ENCODE measurements around the gene TNRC18. TPM values are rescaled to one million over a fixed set of nuclear protein-coding genes. Genes with fewer than 3 reads are reported as not detected.
A peak's percentile ranks its signal among the peaks of the same experiment; 100 is the strongest.
"Not testable (repeated sequence)": the region's sequence is repeated elsewhere in the genome, so short reads cannot be mapped to it uniquely, and the experiment has no call there.

Gene TNRC18
- total RNA-seq, 1 donor from 2014 or later: 198 TPM

- H3K4me3 Mint-ChIP-seq (ENCODE audit: unreplicated experiment): no peak overlapping the region
- H3K36me3 Mint-ChIP-seq (ENCODE audit: unreplicated experiment): no peaks in the 10 kb centered on the region
- H3K4me1 Mint-ChIP-seq (ENCODE audit: unreplicated experiment): peaks cover 6% of the 10 kb centered on the region
- no peak overlapping the region for H3K27ac Mint-ChIP-seq (ENCODE audit: unreplicated experiment)
- H3K27me3 Mint-ChIP-seq (ENCODE audit: unreplicated experiment): peaks cover 6% of the 10 kb centered on the region
- TF ChIP-seq, protein P1, sequence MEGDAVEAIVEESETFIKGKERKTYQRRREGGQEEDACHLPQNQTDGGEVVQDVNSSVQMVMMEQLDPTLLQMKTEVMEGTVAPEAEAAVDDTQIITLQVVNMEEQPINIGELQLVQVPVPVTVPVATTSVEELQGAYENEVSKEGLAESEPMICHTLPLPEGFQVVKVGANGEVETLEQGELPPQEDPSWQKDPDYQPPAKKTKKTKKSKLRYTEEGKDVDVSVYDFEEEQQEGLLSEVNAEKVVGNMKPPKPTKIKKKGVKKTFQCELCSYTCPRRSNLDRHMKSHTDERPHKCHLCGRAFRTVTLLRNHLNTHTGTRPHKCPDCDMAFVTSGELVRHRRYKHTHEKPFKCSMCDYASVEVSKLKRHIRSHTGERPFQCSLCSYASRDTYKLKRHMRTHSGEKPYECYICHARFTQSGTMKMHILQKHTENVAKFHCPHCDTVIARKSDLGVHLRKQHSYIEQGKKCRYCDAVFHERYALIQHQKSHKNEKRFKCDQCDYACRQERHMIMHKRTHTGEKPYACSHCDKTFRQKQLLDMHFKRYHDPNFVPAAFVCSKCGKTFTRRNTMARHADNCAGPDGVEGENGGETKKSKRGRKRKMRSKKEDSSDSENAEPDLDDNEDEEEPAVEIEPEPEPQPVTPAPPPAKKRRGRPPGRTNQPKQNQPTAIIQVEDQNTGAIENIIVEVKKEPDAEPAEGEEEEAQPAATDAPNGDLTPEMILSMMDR (IDR thresholded peaks at IDR 0.05): peak; percentile 41
- peak; percentile 86 for DNase-seq (ENCODE audit: extremely low spot score, unreplicated experiment)
- H3K9me3 Mint-ChIP-seq (ENCODE audit: unreplicated experiment): no peaks in the 10 kb centered on the region
Measured at GRCh38 chr7:5284304-5285281, 139.0 kb downstream of the TNRC18 start.

GRCh38 chr7:5283421-5284303, 140.0 kb downstream of the TNRC18 start:
- Mint-ChIP-seq H3K9me3 (ENCODE audit: unreplicated experiment) (no peaks in the 10 kb centered on the region), H3K36me3 (ENCODE audit: unreplicated experiment) (no peaks in the 10 kb centered on the region), H3K27ac (ENCODE audit: unreplicated experiment) (no peak overlapping the region), H3K27me3 (ENCODE audit: unreplicated experiment) (peaks cover 7% of the 10 kb centered on the region), H3K4me3 (ENCODE audit: unreplicated experiment) (no peak overlapping the region), H3K4me1 (ENCODE audit: unreplicated experiment) (peaks cover 6% of the 10 kb centered on the region)
- DNase-seq (ENCODE audit: extremely low spot score, unreplicated experiment): no peak
- TF ChIP-seq, protein P1 (IDR thresholded peaks at IDR 0.05): no peak

DNA sequence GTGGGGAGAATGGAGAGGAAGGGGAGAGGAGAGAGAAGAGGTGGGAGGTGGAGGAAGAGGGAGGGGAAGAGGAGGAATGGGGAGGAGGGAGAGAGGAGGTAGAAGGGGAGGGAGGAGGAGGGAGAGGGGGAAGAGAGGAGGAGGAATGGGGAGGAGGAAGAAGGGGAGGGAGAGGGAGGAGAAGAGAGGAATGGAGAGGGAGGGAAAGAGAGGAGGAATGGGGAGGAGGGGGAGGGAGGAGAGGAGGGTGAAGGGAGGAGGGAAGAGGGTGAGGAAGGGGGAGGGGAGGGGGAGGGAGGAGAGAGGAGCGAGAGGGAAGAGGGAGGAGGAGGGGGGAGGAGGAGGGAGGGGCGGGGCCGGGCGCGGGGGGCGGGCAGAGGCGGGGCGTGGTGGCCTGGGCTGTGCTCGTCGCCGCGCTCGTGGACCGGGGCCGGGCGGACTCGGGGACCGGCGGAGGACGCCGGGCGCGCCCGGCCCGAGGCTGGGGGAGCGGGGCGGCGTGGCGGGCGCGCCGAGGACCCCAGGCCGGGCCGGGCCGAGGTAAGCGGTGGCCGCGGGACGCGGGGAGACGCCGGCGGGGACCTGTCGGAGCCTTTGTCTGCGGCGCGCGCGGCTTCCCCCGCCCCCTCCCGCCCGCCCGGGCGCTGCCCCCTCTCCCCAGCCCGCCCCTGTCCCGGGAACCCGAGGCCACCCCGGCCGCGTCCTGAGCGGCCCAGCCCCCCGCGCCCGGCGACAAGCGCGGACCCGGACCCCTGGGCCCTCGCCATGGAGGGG, 140.9 kb downstream of the TNRC18 start, which contains the start of gene SLC29A4:
Gene SLC29A4, plus strand, starts transcription at position 401 of the 774 bp plus-strand sequence. CDS start 4,874 bp downstream, outside the sequence.
- Mint-ChIP-seq H3K4me3 (ENCODE audit: unreplicated experiment) (no peak within 1 kb of the TSS), H3K4me1 (ENCODE audit: unreplicated experiment) (peaks cover 6% of the 10 kb centered on the region), H3K27me3 (ENCODE audit: unreplicated experiment) (peaks cover 9% of the 10 kb centered on the region), H3K27ac (ENCODE audit: unreplicated experiment) (no peak within 1 kb of the TSS), H3K9me3 (ENCODE audit: unreplicated experiment) (no peaks in the 10 kb centered on the region), H3K36me3 (ENCODE audit: unreplicated experiment) (no peaks in the 10 kb centered on the region)
- TF ChIP-seq, protein P1 (IDR thresholded peaks at IDR 0.05): no peak
- DNase-seq (ENCODE audit: extremely low spot score, unreplicated experiment): no peak

- H3K36me3 Mint-ChIP-seq (ENCODE audit: unreplicated experiment); H3K4me3 Mint-ChIP-seq (ENCODE audit: unreplicated experiment); H3K4me1 Mint-ChIP-seq (ENCODE audit: unreplicated experiment); H3K27ac Mint-ChIP-seq (ENCODE audit: unreplicated experiment); H3K9me3 Mint-ChIP-seq (ENCODE audit: unreplicated experiment); DNase-seq (ENCODE audit: extremely low spot score, unreplicated experiment); H3K27me3 Mint-ChIP-seq (ENCODE audit: unreplicated experiment): not testable (repeated sequence)
Measured at GRCh38 chr7:5281598-5282500, 141.8 kb downstream of the TNRC18 start.
